K562 (cell line): ENCODE data around the gene ADAT3. TPM values are rescaled to one million over a fixed set of nuclear protein-coding genes. Genes with fewer than 3 reads are reported as not detected.

ENCODE experiments used
- CSDE1 ChIP-seq, 2 experiments: fragments of 450-650 bp; IDR thresholded peaks; 2 replicates each; pipeline ENCODE4 v1.6.1; 2016; ENCODE audit warnings: mild to moderate bottlenecking in 1 of 2
- ELF1 ChIP-seq: fragments of 200-800 bp; sonication (Bioruptor generic); IDR thresholded peaks from 2 replicates; pipeline ENCODE4 v1.6.1; 2016; ENCODE audit warnings: missing genetic modification characterization, missing compliant biosample characterization
- EZH2 ChIP-seq: IDR thresholded peaks from 2 replicates; pipeline ENCODE4 v1.6.1; 2012; ENCODE audit warnings: low read depth, mild to moderate bottlenecking, inconsistent platforms, low read length, borderline replicate concordance
- MTA3 ChIP-seq: fragments of 450-650 bp; formaldehyde crosslinking; IDR thresholded peaks from 2 replicates; pipeline ENCODE4 v1.6.1; 2017; ENCODE audit warnings: mild to moderate bottlenecking, borderline replicate concordance
- NEUROD1 ChIP-seq: fragments of 150-350 bp; IDR thresholded peaks from 2 replicates; pipeline ENCODE4 v1.6.1; 2014; ENCODE audit warnings: borderline replicate concordance, low read length, low read depth; ENCODE audit not compliant: partially characterized antibody
- SAP30 ChIP-seq: fragments of 200-600 bp; sonication (generic); IDR thresholded peaks from 2 replicates; pipeline ENCODE4 v1.6.1; 2012; ENCODE audit warnings: borderline replicate concordance, low read depth, mild to moderate bottlenecking, moderate library complexity, low read length, control low read depth, inconsistent platforms; ENCODE audit not compliant: insufficient read depth, poor library complexity, severe bottlenecking
- SPI1 ChIP-seq: IDR thresholded peaks from 2 replicates; pipeline ENCODE4 v1.6.1; 2011; ENCODE audit warnings: low read depth, low read length, control low read depth, borderline replicate concordance
- STAG1 ChIP-seq: sonication (generic); formaldehyde crosslinking; IDR thresholded peaks from 2 replicates; pipeline ENCODE4 v1.5.0; 2020; ENCODE audit warnings: missing genetic modification reagents, borderline replicate concordance
- ZBTB17 ChIP-seq: fragments of 450-650 bp; formaldehyde crosslinking; IDR thresholded peaks from 2 replicates; pipeline ENCODE4 v1.4.0; 2020; ENCODE audit warnings: mild to moderate bottlenecking
- ZNF311 ChIP-seq: fragments of 250-450 bp; sonication (Bioruptor Pico); IDR thresholded peaks from 2 replicates; pipeline ENCODE4 v1.4.0; 2020; ENCODE audit warnings: mild to moderate bottlenecking, moderate library complexity
- ZNF780A ChIP-seq: fragments of 250-450 bp; sonication (Bioruptor Pico); IDR thresholded peaks from 2 replicates; pipeline ENCODE4 v1.5.0; 2021; ENCODE audit warnings: mild to moderate bottlenecking
- polyA plus RNA-seq, 8 experiments: library from polyadenylated mRNA; depleted of rRNA in 4 of 8; stranded (reverse) in 5 of 8; unstranded in 3 of 8; fragments of >200 nt; fragmentation: Nextera tagmentation in 2 of 8; fragmentation: Illumina TruSeq in 1 of 8; extraction: Ambion mirVana in 2 of 8; extraction: Trizol in 1 of 8; gene quantifications; 2 replicates each; pipeline versions ENCODE4 v1.2.1 to v1.2.3, GENCODE V29; 2011 to 2014; ENCODE audit warnings: inconsistent platforms in 1 of 8, missing spikeins in 1 of 8
- total RNA-seq, 7 experiments: library from RNA; depleted of rRNA in 6 of 7; stranded (reverse); fragments of >200 nt in 6 of 7; fragmentation: Illumina TruSeq in 2 of 7; extraction: Trizol in 2 of 7; gene quantifications; 2 replicates each; pipeline versions ENCODE4 v1.2.1 to v1.2.3, GENCODE V29; 2011 to 2021; ENCODE audit warnings: low replicate concordance in 1 of 7
- TF ChIP-seq, protein P1 (sequence below), 3 experiments: fragments of 200-800 bp in 1 of 3; fragments of 250-450 bp in 1 of 3; fragments of 450-650 bp in 1 of 3; sonication (Bioruptor Pico) in 1 of 3; sonication (Bioruptor generic) in 1 of 3; formaldehyde crosslinking in 1 of 3; IDR thresholded peaks; 2 replicates each; pipeline versions ENCODE4 v1.6.1 to v1.8.0; 2016 to 2022; ENCODE audit warnings: mild to moderate bottlenecking in 2 of 3, missing genetic modification characterization in 2 of 3, missing compliant biosample characterization in 1 of 3, moderate library complexity in 1 of 3
- TF ChIP-seq, protein P2 (sequence below): sonication (generic); formaldehyde crosslinking; IDR thresholded peaks from 2 replicates; pipeline ENCODE4 v1.8.0; 2023; ENCODE audit warnings: mild to moderate bottlenecking, missing genetic modification reagents
- TF ChIP-seq, protein P3 (sequence below): fragments of 450-650 bp; IDR thresholded peaks from 2 replicates; pipeline ENCODE4 v1.6.1; 2016; ENCODE audit warnings: low read depth, mild to moderate bottlenecking, moderate library complexity
- TF ChIP-seq, protein P4 (sequence below): sonication (generic); formaldehyde crosslinking; IDR thresholded peaks from 2 replicates; pipeline ENCODE4 v1.8.0; 2022; ENCODE audit warnings: mild to moderate bottlenecking, low read depth, missing genetic modification reagents

Gene ADAT3
- total and polyA plus RNA-seq, 9 of the 15 experiments (the other 6 are each of a cell fraction or from before 2014, with no cell fraction given) = 0.67 to 15.6 (median 7.8) TPM; not detected in 4

DNA sequence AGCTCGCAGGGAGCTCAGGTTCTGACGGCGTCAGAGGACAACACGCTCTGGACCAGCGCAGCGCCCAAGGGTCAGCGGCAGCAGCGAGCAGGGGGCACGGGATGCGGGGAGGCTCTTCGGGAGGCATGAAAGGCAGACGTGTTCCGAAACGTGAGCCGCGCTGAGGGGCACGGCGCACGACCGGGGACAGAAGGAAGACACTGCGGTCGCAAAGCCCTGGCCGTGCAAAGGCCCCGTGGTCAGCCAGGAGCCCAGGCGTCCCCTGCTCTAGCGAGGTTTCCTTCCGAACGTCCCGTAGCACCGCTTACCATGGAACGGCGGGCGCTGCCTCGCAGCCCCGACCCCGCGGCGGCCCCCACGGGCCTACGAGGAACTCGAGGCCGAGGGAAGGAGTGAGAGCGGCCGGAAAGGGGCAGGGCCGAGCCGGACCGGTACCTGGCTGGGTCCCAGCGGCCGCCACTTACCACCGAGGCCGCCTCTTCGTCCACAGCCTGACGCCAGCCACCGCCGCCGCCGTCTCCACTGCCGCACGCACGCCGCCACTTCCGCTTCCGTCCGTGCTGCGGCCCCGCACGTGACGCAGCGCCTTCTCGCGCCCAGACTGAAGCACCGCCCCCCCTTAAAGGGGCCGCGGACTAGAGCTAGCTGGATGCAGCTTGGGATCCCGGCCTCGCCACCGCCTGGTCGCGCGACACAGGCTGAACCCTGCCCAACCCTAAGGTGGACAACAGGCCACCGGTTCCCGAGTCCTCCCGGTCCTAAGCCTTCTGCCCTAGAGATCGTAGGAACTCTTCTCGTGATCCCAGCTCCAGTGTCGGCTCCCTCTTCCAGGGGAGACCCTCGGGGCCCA lies 29.3 kb upstream of the ADAT3 start (continued):
- TF ChIP-seq, protein P1, sequence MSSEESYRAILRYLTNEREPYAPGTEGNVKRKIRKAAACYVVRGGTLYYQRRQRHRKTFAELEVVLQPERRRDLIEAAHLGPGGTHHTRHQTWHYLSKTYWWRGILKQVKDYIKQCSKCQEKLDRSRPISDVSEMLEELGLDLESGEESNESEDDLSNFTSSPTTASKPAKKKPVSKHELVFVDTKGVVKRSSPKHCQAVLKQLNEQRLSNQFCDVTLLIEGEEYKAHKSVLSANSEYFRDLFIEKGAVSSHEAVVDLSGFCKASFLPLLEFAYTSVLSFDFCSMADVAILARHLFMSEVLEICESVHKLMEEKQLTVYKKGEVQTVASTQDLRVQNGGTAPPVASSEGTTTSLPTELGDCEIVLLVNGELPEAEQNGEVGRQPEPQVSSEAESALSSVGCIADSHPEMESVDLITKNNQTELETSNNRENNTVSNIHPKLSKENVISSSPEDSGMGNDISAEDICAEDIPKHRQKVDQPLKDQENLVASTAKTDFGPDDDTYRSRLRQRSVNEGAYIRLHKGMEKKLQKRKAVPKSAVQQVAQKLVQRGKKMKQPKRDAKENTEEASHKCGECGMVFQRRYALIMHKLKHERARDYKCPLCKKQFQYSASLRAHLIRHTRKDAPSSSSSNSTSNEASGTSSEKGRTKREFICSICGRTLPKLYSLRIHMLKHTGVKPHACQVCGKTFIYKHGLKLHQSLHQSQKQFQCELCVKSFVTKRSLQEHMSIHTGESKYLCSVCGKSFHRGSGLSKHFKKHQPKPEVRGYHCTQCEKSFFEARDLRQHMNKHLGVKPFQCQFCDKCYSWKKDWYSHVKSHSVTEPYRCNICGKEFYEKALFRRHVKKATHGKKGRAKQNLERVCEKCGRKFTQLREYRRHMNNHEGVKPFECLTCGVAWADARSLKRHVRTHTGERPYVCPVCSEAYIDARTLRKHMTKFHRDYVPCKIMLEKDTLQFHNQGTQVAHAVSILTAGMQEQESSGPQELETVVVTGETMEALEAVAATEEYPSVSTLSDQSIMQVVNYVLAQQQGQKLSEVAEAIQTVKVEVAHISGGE (CRISPR knock-in tag; IDR thresholded peaks at IDR 0.05) = peak in 2 of 3 experiments; percentile 23 to 85; a peak in 2 of 6 replicates
- TF ChIP-seq STAG1 (CRISPR knock-in tag) (peak; percentile 39), CSDE1 (IDR thresholded peaks at IDR 0.05) (no peak), NEUROD1 (peak; percentile 79), ZBTB17 (CRISPR knock-in tag) (peak; percentile 62; the same call in 1 of the 2 replicates), EZH2 (no peak), SPI1 (peak; percentile 92), SAP30 (peak; percentile 30), MTA3 (peak; percentile 88; the same call in 1 of the 2 replicates), ZNF780A (CRISPR knock-in tag) (peak; percentile 26; the same call in 1 of the 2 replicates), ZNF311 (CRISPR knock-in tag) (no peak), ELF1 (peak; percentile 97)
- TF ChIP-seq, protein P2, sequence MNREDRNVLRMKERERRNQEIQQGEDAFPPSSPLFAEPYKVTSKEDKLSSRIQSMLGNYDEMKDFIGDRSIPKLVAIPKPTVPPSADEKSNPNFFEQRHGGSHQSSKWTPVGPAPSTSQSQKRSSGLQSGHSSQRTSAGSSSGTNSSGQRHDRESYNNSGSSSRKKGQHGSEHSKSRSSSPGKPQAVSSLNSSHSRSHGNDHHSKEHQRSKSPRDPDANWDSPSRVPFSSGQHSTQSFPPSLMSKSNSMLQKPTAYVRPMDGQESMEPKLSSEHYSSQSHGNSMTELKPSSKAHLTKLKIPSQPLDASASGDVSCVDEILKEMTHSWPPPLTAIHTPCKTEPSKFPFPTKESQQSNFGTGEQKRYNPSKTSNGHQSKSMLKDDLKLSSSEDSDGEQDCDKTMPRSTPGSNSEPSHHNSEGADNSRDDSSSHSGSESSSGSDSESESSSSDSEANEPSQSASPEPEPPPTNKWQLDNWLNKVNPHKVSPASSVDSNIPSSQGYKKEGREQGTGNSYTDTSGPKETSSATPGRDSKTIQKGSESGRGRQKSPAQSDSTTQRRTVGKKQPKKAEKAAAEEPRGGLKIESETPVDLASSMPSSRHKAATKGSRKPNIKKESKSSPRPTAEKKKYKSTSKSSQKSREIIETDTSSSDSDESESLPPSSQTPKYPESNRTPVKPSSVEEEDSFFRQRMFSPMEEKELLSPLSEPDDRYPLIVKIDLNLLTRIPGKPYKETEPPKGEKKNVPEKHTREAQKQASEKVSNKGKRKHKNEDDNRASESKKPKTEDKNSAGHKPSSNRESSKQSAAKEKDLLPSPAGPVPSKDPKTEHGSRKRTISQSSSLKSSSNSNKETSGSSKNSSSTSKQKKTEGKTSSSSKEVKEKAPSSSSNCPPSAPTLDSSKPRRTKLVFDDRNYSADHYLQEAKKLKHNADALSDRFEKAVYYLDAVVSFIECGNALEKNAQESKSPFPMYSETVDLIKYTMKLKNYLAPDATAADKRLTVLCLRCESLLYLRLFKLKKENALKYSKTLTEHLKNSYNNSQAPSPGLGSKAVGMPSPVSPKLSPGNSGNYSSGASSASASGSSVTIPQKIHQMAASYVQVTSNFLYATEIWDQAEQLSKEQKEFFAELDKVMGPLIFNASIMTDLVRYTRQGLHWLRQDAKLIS (CRISPR knock-in tag) = peak; percentile 83; the same call in 1 of the 2 replicates
- TF ChIP-seq, protein P3, sequence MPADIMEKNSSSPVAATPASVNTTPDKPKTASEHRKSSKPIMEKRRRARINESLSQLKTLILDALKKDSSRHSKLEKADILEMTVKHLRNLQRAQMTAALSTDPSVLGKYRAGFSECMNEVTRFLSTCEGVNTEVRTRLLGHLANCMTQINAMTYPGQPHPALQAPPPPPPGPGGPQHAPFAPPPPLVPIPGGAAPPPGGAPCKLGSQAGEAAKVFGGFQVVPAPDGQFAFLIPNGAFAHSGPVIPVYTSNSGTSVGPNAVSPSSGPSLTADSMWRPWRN = peak; percentile 55; the same call in 1 of the 2 replicates
- TF ChIP-seq, protein P4, sequence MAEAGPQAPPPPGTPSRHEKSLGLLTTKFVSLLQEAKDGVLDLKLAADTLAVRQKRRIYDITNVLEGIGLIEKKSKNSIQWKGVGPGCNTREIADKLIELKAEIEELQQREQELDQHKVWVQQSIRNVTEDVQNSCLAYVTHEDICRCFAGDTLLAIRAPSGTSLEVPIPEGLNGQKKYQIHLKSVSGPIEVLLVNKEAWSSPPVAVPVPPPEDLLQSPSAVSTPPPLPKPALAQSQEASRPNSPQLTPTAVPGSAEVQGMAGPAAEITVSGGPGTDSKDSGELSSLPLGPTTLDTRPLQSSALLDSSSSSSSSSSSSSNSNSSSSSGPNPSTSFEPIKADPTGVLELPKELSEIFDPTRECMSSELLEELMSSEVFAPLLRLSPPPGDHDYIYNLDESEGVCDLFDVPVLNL = peak; percentile 80
